H7 (cell line): Measurements from ENCODE around the gene HSPA5. TPM values are rescaled to one million over a fixed set of nuclear protein-coding genes. Genes with fewer than 3 reads are reported as not detected.

Source experiments
- DNase-seq: peaks from one replicate; pipeline ENCODE4 v3.0.0; 2012
- H3K27me3 ChIP-seq: 2 replicates; pipeline ENCODE4 v1.6.0; 2011; ENCODE audit warnings: mild to moderate bottlenecking, low read length; ENCODE audit not compliant: control insufficient read depth, insufficient read depth
- H3K36me3 ChIP-seq: replicated peaks from 2 replicates; pipeline ENCODE4 v1.5.1; 2011; ENCODE audit warnings: low read length; ENCODE audit not compliant: control insufficient read depth, insufficient read depth
- H3K4me3 ChIP-seq: 2 replicates; pipeline ENCODE4 v1.5.1; 2011; ENCODE audit warnings: low read depth, mild to moderate bottlenecking, control low read depth, low read length, moderate library complexity; ENCODE audit not compliant: insufficient read depth
- total RNA-seq: library from RNA; depleted of rRNA; stranded (reverse); fragments of >200 nt; shearing (Covaris generic); gene quantifications from 2 replicates; pipeline ENCODE4 v1.2.3, GENCODE V29; 2014; rRNA removed

Gene HSPA5
- total RNA-seq, 1 experiment from 2014 or later: 47.6 TPM

DNA sequence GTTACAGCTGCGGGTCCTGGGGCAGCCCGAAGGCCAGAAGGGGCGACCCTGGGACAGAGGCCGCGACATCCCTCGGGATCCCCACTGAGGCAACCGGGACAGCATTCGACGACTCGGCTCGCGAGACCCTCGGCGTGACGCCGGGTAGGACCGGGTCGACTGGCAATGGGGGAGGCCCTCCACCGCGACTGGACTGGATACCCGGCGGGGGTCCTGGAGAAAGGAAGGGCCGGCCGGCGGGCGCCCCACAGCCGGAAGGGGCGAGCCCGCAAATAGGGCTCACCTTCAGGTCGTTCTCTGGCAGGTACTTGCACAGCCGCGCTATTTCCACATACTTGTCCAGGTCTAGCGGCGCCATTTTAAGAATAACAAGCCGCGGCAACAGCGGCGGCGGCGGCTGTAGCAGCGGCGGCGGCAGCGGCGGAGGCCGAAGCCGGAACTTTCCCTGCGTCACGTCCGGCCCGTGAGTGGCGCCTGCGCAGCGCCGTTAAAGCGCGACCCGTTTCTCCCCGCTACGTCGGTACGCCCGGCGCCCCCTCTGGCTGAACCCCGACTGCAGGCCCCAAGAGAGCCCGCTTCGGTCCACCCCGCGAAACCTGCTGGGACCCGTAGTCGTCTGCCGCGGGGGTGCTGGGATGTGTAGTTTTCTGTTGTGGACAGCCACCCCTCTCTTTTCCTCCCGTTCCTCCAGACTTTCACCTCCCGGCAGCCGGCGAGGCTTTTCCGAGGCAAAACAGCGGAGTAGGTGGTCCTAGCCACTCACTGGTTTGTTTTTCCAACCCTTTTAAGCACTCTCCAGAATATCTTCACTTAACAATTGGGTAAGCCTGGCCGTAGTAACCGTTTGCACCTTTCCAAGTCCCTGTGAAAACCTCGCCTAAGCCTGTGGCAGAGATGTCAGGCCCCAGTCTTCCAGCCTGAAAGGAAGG, 51.5 kb downstream of the HSPA5 start, which contains the start of gene PPP6C:
Gene PPP6C (minus strand): TSS at position 443 of the 929 bp plus-strand sequence. CDS start 85 bp downstream, at position 358.
- H3K36me3 ChIP-seq: no peaks in the 10 kb centered on the region
- H3K27me3 ChIP-seq: no peaks in the 10 kb centered on the region
- DNase-seq: peak; percentile 97
- peak within 1 kb of the TSS; percentile 97 for H3K4me3 ChIP-seq

DNA sequence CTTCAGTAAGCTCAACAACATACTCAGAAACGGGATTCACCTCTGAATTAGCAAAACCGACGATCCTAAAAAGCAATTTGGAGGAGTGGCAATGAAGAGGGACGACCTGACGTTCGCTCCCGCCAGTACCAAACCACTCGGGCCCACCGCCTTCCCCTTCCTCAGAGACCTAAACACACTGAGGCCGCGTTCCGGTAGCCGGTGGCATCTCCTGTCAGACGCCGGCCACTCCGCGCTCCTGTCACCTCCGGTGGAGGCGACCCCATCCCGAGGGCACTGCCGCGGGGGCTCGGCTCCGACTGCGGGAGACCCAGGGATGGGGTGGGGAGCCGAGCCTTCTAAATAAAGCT, 52.2 kb downstream of the HSPA5 start:
- H3K4me3 ChIP-seq: peak overlapping the region; percentile 97
- H3K36me3 ChIP-seq: no peaks in the 10 kb centered on the region
- H3K27me3 ChIP-seq: no peaks in the 10 kb centered on the region
- no peak for DNase-seq

Other genes with a start within 250 kb of the HSPA5 start
- gene SCAI, start 97.8 kb downstream of the HSPA5 start, total RNA-seq: 6.4 and 10.6 TPM in 2 replicates
- gene PPP6C, start 51.5 kb downstream of the HSPA5 start, total RNA-seq: 34.7 and 36.7 TPM in 2 replicates
- 37.7 and 40.6 TPM in 2 replicates for gene RABEPK, start 40.8 kb downstream of the HSPA5 start, total RNA-seq
- gene GAPVD1, start 20.5 kb upstream of the HSPA5 start, total RNA-seq: 22.0 and 28.6 TPM in 2 replicates